Vagina (tissue), 2 donors: ENCODE data around the gene CACNG7.

Experiments used
- POLR2A ChIP-seq, 2 donors: fragments of 450-650 bp; IDR thresholded peaks; one replicate each; pipeline ENCODE4 v1.6.1; 2017; ENCODE audit warnings: antibody characterized with exemption in 2 of 2, mild to moderate bottlenecking in 2 of 2, moderate library complexity in 2 of 2
- POLR2AphosphoS5 ChIP-seq, 2 donors: sonication (generic); formaldehyde crosslinking; IDR thresholded peaks; one replicate each; pipeline ENCODE4 v1.9.0; 2017; ENCODE audit warnings: antibody characterized with exemption in 2 of 2, mild to moderate bottlenecking in 2 of 2, low read depth in 1 of 2; ENCODE audit not compliant: insufficient read depth in 1 of 2
- TF ChIP-seq, protein P1 (sequence below), 3 experiments: fragments of 450-650 bp in 2 of 3; fragments of 200-600 bp in 1 of 3; sonication (generic) in 1 of 3; IDR thresholded peaks; one replicate each; pipeline ENCODE4 v1.5.1; 2017 to 2019; ENCODE audit warnings: antibody characterized with exemption in 3 of 3, mild to moderate bottlenecking in 2 of 3, moderate library complexity in 2 of 3

- TF ChIP-seq POLR2A (IDR thresholded peaks at IDR 0.05) (no peak), POLR2AphosphoS5 (IDR thresholded peaks at IDR 0.05; ENCODE audit: insufficient read depth in 1 of 2, low read depth in 1 of 2) (no peak)
- TF ChIP-seq, protein P1, sequence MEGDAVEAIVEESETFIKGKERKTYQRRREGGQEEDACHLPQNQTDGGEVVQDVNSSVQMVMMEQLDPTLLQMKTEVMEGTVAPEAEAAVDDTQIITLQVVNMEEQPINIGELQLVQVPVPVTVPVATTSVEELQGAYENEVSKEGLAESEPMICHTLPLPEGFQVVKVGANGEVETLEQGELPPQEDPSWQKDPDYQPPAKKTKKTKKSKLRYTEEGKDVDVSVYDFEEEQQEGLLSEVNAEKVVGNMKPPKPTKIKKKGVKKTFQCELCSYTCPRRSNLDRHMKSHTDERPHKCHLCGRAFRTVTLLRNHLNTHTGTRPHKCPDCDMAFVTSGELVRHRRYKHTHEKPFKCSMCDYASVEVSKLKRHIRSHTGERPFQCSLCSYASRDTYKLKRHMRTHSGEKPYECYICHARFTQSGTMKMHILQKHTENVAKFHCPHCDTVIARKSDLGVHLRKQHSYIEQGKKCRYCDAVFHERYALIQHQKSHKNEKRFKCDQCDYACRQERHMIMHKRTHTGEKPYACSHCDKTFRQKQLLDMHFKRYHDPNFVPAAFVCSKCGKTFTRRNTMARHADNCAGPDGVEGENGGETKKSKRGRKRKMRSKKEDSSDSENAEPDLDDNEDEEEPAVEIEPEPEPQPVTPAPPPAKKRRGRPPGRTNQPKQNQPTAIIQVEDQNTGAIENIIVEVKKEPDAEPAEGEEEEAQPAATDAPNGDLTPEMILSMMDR (IDR thresholded peaks at IDR 0.05): no peak
Observed at GRCh38 chr19:53872762-53873161, 36.3 kb upstream of the CACNG7 start.
